MCF 10A (cell line): ENCODE measurements around the gene EIF4B. TPM values are rescaled to one million over a fixed set of nuclear protein-coding genes. Genes with fewer than 3 reads are reported as not detected.
A peak's percentile ranks its signal among the peaks of the same experiment; 100 is the strongest.

Experiments
- BruUV-seq: library from RNA; stranded (reverse); fragments of 400-500 nt; replicated peaks from 2 replicates; lab custom pipeline; 2021; lab: Mats Ljungman, UMichigan
- CTCF ChIA-PET: fragments of 300-600 bp; sonication (Branson Sonifier 250); formaldehyde crosslinking; extraction: SDS; loops from one replicate; lab custom pipeline; 2021; ENCODE audit warnings: antibody characterized with exemption, inconsistent platforms; lab: Yijun Ruan, JAX
- POLR2A ChIA-PET: fragments of 300-600, 350-650 bp; sonication (Branson Sonifier 250); formaldehyde crosslinking; extraction: SDS; loops from one replicate; lab custom pipeline; 2020; ENCODE audit warnings: antibody characterized with exemption, inconsistent platforms; lab: Yijun Ruan, JAX
- DNase-seq: peaks from one replicate; pipeline ENCODE4 v3.0.0-alpha.2; 2018; ENCODE audit not compliant: unreplicated experiment
- H3K27ac Mint-ChIP-seq: one replicate; pipeline ENCODE4 v1.8.0; 2022; ENCODE audit warnings: mild to moderate bottlenecking, low read depth, mixed read lengths; ENCODE audit not compliant: unreplicated experiment
- H3K27me3 Mint-ChIP-seq: one replicate; pipeline ENCODE4 v1.8.0; 2022; ENCODE audit warnings: mixed read lengths; ENCODE audit not compliant: insufficient read depth, unreplicated experiment
- H3K36me3 Mint-ChIP-seq: one replicate; pipeline ENCODE4 v1.8.0; 2022; ENCODE audit warnings: mild to moderate bottlenecking, moderate library complexity, mixed read lengths; ENCODE audit not compliant: insufficient read depth, unreplicated experiment
- H3K4me1 Mint-ChIP-seq: one replicate; pipeline ENCODE4 v1.8.0; 2022; ENCODE audit warnings: mixed read lengths; ENCODE audit not compliant: insufficient read depth, unreplicated experiment
- H3K4me3 Mint-ChIP-seq: one replicate; pipeline ENCODE4 v1.8.0; 2022; ENCODE audit warnings: mild to moderate bottlenecking, moderate library complexity, mixed read lengths; ENCODE audit not compliant: unreplicated experiment
- H3K9me3 Mint-ChIP-seq: one replicate; pipeline ENCODE4 v1.8.0; 2022; ENCODE audit warnings: mixed read lengths; ENCODE audit not compliant: unreplicated experiment
- intact Hi-C: fragments of 100-400 bp; cut with micrococcal nuclease; formaldehyde crosslinking; loops from 2 replicates; pipeline ENCODE4 v1.14.1; 2022
- total RNA-seq: library from RNA; stranded (reverse); gene quantifications from 2 replicates; pipeline ENCODE4 v1.2.3, GENCODE V29; 2022
- TF ChIP-seq, protein P1 (sequence below): fragments of 200-600 bp; IDR thresholded peaks from one replicate; pipeline ENCODE4 v1.8.0; 2022; ENCODE audit warnings: antibody characterized with exemption, mild to moderate bottlenecking; ENCODE audit not compliant: unreplicated experiment

The EIF4B gene
- total RNA-seq, 1 experiment from 2014 or later = 658 TPM

DNA sequence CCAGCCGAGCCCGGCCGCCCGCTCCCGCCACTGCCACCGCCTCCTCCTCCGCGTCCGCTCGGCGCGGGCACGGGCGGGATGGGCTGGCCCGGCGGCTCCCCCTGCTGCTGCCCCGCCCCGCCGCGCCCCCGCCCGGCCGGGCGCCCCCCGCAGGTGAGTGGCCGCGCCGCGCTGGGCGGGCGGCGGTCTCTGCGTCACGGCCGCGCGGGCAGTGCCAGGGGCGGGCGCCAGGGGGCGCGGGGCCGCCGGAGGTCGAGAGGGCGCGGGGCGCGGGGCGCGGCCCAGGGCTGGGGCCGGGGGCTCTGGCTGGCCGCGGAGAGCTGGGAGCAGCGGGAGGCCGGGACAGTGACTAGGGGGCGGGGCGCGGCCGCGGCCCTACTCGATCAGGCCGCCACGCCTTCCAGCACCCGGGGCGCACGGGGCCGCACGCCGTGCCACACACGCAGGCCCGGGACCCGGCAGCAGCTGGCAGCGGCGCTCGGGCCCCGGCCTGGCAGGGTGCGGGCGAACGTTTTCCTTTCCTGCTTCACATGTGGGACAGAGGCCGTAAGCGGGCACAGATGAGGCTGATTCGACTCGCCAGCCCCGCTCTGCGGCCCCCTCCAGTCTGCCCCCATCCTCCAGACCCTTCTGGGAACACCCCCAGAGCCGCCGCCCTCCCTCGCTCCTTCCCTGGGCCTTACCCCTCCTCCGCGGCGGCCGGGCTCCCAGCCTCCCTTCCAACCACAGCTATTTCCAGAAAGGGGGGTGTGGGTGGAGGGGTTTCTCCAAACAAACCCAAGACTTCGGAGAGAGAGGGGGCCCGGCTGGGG lies 41.2 kb downstream of the EIF4B start:
- POLR2A ChIA-PET = interaction anchor here (0.7 to 4.8 kb wide), 13 partner anchors 9 to 900 kb away, joined by 3 to 34 read pairs (median 5); partner anchors contain the start of genes EIF4B, IGFBP6 and SPRYD3
- H3K4me3 Mint-ChIP-seq = peak overlapping the region; percentile 80
- TF ChIP-seq, protein P1, sequence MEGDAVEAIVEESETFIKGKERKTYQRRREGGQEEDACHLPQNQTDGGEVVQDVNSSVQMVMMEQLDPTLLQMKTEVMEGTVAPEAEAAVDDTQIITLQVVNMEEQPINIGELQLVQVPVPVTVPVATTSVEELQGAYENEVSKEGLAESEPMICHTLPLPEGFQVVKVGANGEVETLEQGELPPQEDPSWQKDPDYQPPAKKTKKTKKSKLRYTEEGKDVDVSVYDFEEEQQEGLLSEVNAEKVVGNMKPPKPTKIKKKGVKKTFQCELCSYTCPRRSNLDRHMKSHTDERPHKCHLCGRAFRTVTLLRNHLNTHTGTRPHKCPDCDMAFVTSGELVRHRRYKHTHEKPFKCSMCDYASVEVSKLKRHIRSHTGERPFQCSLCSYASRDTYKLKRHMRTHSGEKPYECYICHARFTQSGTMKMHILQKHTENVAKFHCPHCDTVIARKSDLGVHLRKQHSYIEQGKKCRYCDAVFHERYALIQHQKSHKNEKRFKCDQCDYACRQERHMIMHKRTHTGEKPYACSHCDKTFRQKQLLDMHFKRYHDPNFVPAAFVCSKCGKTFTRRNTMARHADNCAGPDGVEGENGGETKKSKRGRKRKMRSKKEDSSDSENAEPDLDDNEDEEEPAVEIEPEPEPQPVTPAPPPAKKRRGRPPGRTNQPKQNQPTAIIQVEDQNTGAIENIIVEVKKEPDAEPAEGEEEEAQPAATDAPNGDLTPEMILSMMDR = peak; percentile 28
- H3K27ac Mint-ChIP-seq = peak overlapping the region; percentile 87
- no peaks in the 10 kb centered on the region for H3K9me3 Mint-ChIP-seq
- CTCF ChIA-PET = interaction anchor here (0.5 to 2.0 kb wide), 21 partner anchors 8 to 1582 kb away, joined by 3 to 9 read pairs (median 3); partner anchors contain the start of gene NPFF
- BruUV-seq = no TSS peak
- no peaks in the 10 kb centered on the region for H3K27me3 Mint-ChIP-seq
- H3K4me1 Mint-ChIP-seq = peaks cover 46% of the 10 kb centered on the region
- intact Hi-C loops = no loop called here
- H3K36me3 Mint-ChIP-seq = peaks cover 19% of the 10 kb centered on the region
- DNase-seq = peak; percentile 64

DNA sequence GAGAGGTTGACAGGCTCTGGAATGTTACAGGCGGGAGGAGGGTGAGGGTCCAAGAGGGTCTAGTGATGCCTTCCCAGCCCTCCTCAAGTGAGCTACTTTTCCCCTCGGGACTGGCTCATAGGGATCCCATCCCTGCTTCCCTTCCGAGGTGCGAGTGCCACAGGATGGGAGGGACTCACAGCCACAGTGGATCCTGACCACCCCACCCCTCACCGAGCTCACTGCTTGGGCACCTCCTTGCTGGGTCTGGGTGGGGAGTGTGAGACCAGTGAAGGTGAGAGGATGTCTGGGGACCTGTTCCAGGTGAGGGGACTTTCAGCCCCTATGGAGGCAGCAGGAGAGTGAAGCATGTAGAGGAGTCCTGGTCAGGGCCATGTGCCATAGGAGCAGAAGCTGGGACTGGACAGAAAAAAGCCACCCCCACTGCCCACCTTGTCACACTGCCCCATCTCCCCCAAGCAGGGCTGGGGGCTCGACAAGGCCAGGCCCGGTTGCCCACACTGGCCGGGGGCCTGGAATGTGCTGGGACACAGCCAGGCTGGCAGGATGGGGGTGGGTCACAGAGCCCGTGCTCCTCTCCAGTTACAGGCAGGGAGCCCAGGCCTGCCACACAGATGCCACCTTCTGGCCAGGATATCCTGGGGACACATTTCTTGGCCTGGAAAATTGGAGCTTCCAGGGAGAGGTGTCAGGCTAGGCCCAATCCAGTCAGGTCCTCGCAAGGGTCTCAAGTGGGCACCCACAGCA lies 42.0 kb downstream of the EIF4B start:
- CTCF ChIA-PET = interaction anchor here (0.5 to 2.0 kb wide), 23 partner anchors 9 to 977 kb away, joined by 3 to 9 read pairs (median 3); no protein-coding TSS in a partner anchor
- no peaks in the 10 kb centered on the region for H3K27me3 Mint-ChIP-seq
- peaks cover 12% of the 10 kb centered on the region for H3K36me3 Mint-ChIP-seq
- no peaks in the 10 kb centered on the region for H3K9me3 Mint-ChIP-seq
- H3K4me3 Mint-ChIP-seq = peak overlapping the region; percentile 80
- peak overlapping the region; percentile 59 for H3K27ac Mint-ChIP-seq
- intact Hi-C loops = no loop called here
- H3K4me1 Mint-ChIP-seq = peaks cover 48% of the 10 kb centered on the region
- POLR2A ChIA-PET = interaction anchor here (0.7 to 4.8 kb wide), 18 partner anchors 9 to 901 kb away, joined by 3 to 34 read pairs (median 4); partner anchors contain the start of genes EIF4B, IGFBP6, MYG1 and SPRYD3
- no TSS peak for BruUV-seq
- TF ChIP-seq, protein P1 = peak; percentile 11
- peak; percentile 58 for DNase-seq

DNA sequence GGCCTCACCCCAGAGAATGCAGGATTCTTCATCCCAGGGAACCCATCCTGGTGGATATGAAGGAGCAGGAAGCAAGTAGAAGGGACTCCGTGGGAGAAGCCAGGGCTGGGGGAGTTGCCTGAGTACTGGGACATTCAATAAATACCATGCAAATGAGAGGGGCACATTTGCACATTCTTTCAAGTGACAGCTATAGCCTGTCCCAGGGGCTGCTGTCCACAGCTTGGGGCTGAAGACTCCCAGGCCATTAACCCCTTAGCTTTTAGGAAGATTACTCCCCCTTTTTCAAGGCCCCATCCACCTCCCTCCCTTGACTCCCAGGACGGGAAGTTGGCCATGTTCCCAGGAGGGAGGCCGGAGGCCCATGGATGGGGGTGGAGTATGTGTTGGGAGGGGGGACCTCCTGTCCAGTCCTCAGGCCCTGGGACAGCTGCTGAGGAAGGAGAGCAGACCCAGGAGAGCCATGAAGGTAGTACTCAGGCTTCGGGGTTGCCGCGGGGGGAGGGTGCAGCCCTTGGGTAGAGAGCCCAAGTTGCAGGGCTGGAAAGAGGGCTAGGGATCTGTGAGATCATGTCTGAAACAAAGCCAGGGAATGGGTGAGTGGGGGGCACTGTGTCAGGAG lies 42.6 kb downstream of the EIF4B start:
- H3K27me3 Mint-ChIP-seq = no peaks in the 10 kb centered on the region
- CTCF ChIA-PET = interaction anchor here (0.5 to 2.0 kb wide), 10 partner anchors 10 to 977 kb away, joined by 3 to 9 read pairs (median 4); no protein-coding TSS in a partner anchor

More for the DNA sequence above, 42.6 kb downstream of the EIF4B start:
- no TSS peak for BruUV-seq
- no peaks in the 10 kb centered on the region for H3K9me3 Mint-ChIP-seq
- TF ChIP-seq, protein P1 = no peak
- H3K36me3 Mint-ChIP-seq = peaks cover 9% of the 10 kb centered on the region
- intact Hi-C loops = no loop called here
- H3K27ac Mint-ChIP-seq = peak overlapping the region; percentile 59
- DNase-seq = peak; percentile 78
- POLR2A ChIA-PET = interaction anchor here (0.6 to 4.8 kb wide), 13 partner anchors 9 to 574 kb away, joined by 3 to 34 read pairs (median 4); partner anchors contain the start of genes EIF4B, MYG1 and SPRYD3
- H3K4me3 Mint-ChIP-seq = peak overlapping the region; percentile 80
- peaks cover 54% of the 10 kb centered on the region for H3K4me1 Mint-ChIP-seq
